Vagina (tissue), 2 donors: ENCODE results near the gene OGG1. TPM values are rescaled to one million over a fixed set of nuclear protein-coding genes. Genes with fewer than 3 reads are reported as not detected.

Experiments used
- DNase-seq, 2 donors: peaks; one replicate each; pipeline ENCODE4 v3.0.0-alpha.2; 2017; ENCODE audit errors: extremely low spot score in 2 of 2
- H3K27ac ChIP-seq: fragments of 200-600 bp; sonication (generic); one replicate; pipeline ENCODE4 v1.5.1; 2019
- H3K27me3 ChIP-seq: fragments of 200-600 bp; sonication (generic); one replicate; pipeline ENCODE4 v1.5.1; 2019
- H3K36me3 ChIP-seq, 2 donors: fragments of 200-600 bp; sonication (generic); one replicate each; pipeline ENCODE4 v1.5.1; 2017 to 2019
- H3K4me1 ChIP-seq: fragments of 200-600 bp; sonication (generic); one replicate; pipeline ENCODE4 v1.5.1; 2019
- H3K4me3 ChIP-seq, 2 donors: fragments of 200-600 bp; sonication (generic); 1 replicate in 1 of 2; 2 replicates in 1 of 2; pipeline ENCODE4 v1.5.1; 2016 to 2019
- H3K9me3 ChIP-seq: fragments of 200-600 bp; sonication (generic); one replicate; pipeline ENCODE4 v1.5.1; 2019
- CTCF ChIP-seq, 3 experiments: fragments of 450-650 bp in 2 of 3; fragments of 200-600 bp in 1 of 3; sonication (generic) in 1 of 3; IDR thresholded peaks; one replicate each; pipeline ENCODE4 v1.5.1; 2017 to 2019; ENCODE audit warnings: antibody characterized with exemption in 3 of 3, mild to moderate bottlenecking in 2 of 3, moderate library complexity in 2 of 3
- POLR2A ChIP-seq, 2 donors: fragments of 450-650 bp; IDR thresholded peaks; one replicate each; pipeline ENCODE4 v1.6.1; 2017; ENCODE audit warnings: antibody characterized with exemption in 2 of 2, mild to moderate bottlenecking in 2 of 2, moderate library complexity in 2 of 2
- POLR2AphosphoS5 ChIP-seq, 2 donors: sonication (generic); formaldehyde crosslinking; IDR thresholded peaks; one replicate each; pipeline ENCODE4 v1.9.0; 2017; ENCODE audit warnings: antibody characterized with exemption in 2 of 2, mild to moderate bottlenecking in 2 of 2, low read depth in 1 of 2; ENCODE audit not compliant: insufficient read depth in 1 of 2
- intact Hi-C: fragments of 100-400 bp; cut with DNase I; formaldehyde crosslinking; loops from one replicate; pipeline ENCODE4 v1.15.1; 2023
- total RNA-seq: library from RNA; depleted of rRNA; stranded (reverse); fragments of >200 nt; gene quantifications from one replicate; pipeline ENCODE4 v1.2.3, GENCODE V29; 2016

The OGG1 gene
- total RNA-seq, 1 donor from 2014 or later = 51.6 TPM

- Histone ChIP-seq H3K27me3 (no peaks in the 10 kb centered on the region), H3K36me3 (peaks cover 2 to 11% of the 10 kb centered on the region in 2 donors), H3K4me3 (no peak overlapping the region), H3K27ac (no peak overlapping the region), H3K9me3 (no peaks in the 10 kb centered on the region), H3K4me1 (no peaks in the 10 kb centered on the region)
- DNase-seq = no peak
- intact Hi-C loops = no loop called here
- TF ChIP-seq POLR2A (IDR thresholded peaks at IDR 0.05) (no peak), POLR2AphosphoS5 (IDR thresholded peaks at IDR 0.05; ENCODE audit: insufficient read depth in 1 of 2, low read depth in 1 of 2) (no peak), CTCF (IDR thresholded peaks at IDR 0.05) (no peak)
These were observed 29.4 kb downstream of the OGG1 start for GRCh38 chr3:9779075-9779593.

- H3K4me1 ChIP-seq = no peaks in the 10 kb centered on the region
- intact Hi-C loops = no loop called here
- H3K9me3 ChIP-seq = no peaks in the 10 kb centered on the region
- no peak overlapping the region for H3K4me3 ChIP-seq
- H3K27me3 ChIP-seq = no peaks in the 10 kb centered on the region
- H3K27ac ChIP-seq = no peak overlapping the region
- peaks cover 2 to 15% of the 10 kb centered on the region in 2 donors for H3K36me3 ChIP-seq
- TF ChIP-seq CTCF (IDR thresholded peaks at IDR 0.05) (no peak), POLR2AphosphoS5 (IDR thresholded peaks at IDR 0.05; ENCODE audit: insufficient read depth in 1 of 2, low read depth in 1 of 2) (no peak), POLR2A (IDR thresholded peaks at IDR 0.05) (no peak)
- DNase-seq = no peak
These were observed 30.1 kb downstream of the OGG1 start for GRCh38 chr3:9779721-9780457.

- peaks cover 2 to 20% of the 10 kb centered on the region in 2 donors for H3K36me3 ChIP-seq
- no peak for TF ChIP-seq CTCF (IDR thresholded peaks at IDR 0.05)
- no peak for TF ChIP-seq POLR2AphosphoS5 (IDR thresholded peaks at IDR 0.05; ENCODE audit: insufficient read depth in 1 of 2, low read depth in 1 of 2)
- no peak for TF ChIP-seq POLR2A (IDR thresholded peaks at IDR 0.05)
- no peaks in the 10 kb centered on the region for H3K4me1 ChIP-seq
- H3K9me3 ChIP-seq = no peaks in the 10 kb centered on the region
- no peak overlapping the region for H3K27ac ChIP-seq
- H3K27me3 ChIP-seq = no peaks in the 10 kb centered on the region
- no peak for DNase-seq
- H3K4me3 ChIP-seq = no peak overlapping the region
- intact Hi-C loops = no loop called here
These were observed 30.7 kb downstream of the OGG1 start for GRCh38 chr3:9780458-9780812.

- Histone ChIP-seq H3K4me1 (no peaks in the 10 kb centered on the region), H3K4me3 (no peak overlapping the region), H3K9me3 (no peaks in the 10 kb centered on the region), H3K27ac (no peak overlapping the region), H3K36me3 (peaks cover 2 to 23% of the 10 kb centered on the region in 2 donors), H3K27me3 (no peaks in the 10 kb centered on the region)
- no peak for DNase-seq
- intact Hi-C loops = no loop called here
- no peak for TF ChIP-seq POLR2A (IDR thresholded peaks at IDR 0.05)
- no peak for TF ChIP-seq POLR2AphosphoS5 (IDR thresholded peaks at IDR 0.05; ENCODE audit: insufficient read depth in 1 of 2, low read depth in 1 of 2)
- TF ChIP-seq CTCF (IDR thresholded peaks at IDR 0.05) = no peak
These were observed 31.2 kb downstream of the OGG1 start for GRCh38 chr3:9780910-9781309.

GRCh38 chr3:9781551-9781950 lies 31.8 kb downstream of the OGG1 start:
- DNase-seq = no peak
- H3K4me1 ChIP-seq = no peaks in the 10 kb centered on the region
- no peak overlapping the region for H3K27ac ChIP-seq
- H3K9me3 ChIP-seq = no peaks in the 10 kb centered on the region
- no peaks in the 10 kb centered on the region for H3K27me3 ChIP-seq
- H3K4me3 ChIP-seq = no peak overlapping the region
- H3K36me3 ChIP-seq = peaks cover 2 to 28% of the 10 kb centered on the region in 2 donors
- intact Hi-C loops = no loop called here
- no peak for TF ChIP-seq POLR2A (IDR thresholded peaks at IDR 0.05)
